Nephron progenitor cell (in vitro differentiated cells): ENCODE measurements around the gene KRR1.

Experiments
- DNase-seq: peaks from one replicate; pipeline ENCODE4 v3.0.0; 2021
- H3K27ac Mint-ChIP-seq: 2 replicates; pipeline ENCODE4 v1.8.0; 2021; ENCODE audit warnings: mild to moderate bottlenecking, moderate library complexity, mixed read lengths
- H3K27me3 Mint-ChIP-seq: 2 replicates; pipeline ENCODE4 v1.8.0; 2021; ENCODE audit warnings: mild to moderate bottlenecking, low read depth, mixed read lengths; ENCODE audit not compliant: poor library complexity
- H3K36me3 Mint-ChIP-seq: 2 replicates; pipeline ENCODE4 v1.8.0; 2021; ENCODE audit warnings: low read depth, mixed read lengths
- H3K4me1 Mint-ChIP-seq: 2 replicates; pipeline ENCODE4 v1.8.0; 2021; ENCODE audit warnings: mixed read lengths
- H3K4me3 Mint-ChIP-seq: 2 replicates; pipeline ENCODE4 v1.8.0; 2021; ENCODE audit warnings: mild to moderate bottlenecking, moderate library complexity, mixed read lengths
- H3K9me3 Mint-ChIP-seq: 2 replicates; pipeline ENCODE4 v1.8.0; 2021; ENCODE audit warnings: mild to moderate bottlenecking, moderate library complexity, mixed read lengths
- TF ChIP-seq, protein P1 (sequence below): fragments of 200-600 bp; sonication (generic); IDR thresholded peaks from 2 replicates; pipeline ENCODE4 v1.5.0; 2021; ENCODE audit warnings: antibody characterized with exemption

The KRR1 gene

DNA sequence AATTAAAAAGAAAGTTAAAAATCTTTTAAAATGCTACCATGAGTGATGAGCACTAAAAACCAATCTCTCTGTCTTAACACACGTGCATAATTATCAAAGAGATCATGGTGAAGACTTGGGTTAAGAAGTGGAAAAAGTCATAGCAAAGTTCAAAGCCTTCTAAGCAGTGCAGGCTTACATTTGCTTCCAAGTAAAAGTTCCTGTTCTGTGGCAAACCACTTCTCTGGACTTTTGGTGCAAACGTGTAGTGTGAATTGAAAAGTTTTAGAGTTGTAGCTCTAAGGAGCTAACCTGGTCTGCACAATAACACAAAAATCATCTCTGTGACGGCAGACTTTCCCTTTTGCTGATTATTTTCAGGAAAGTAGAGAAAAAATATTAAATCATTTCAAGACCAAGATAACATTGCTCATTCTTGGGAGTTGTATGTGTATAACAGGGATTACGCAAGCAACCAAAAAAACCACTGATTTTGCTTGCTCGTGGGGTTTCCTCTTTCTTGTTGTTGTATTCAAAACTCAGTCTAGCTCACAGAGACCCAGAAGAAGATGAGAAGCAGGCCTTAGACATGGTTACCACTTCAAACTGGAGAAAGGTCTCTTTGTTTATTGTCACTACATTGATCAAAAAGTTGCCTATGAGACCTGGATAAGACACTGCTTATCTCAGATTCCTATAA is 33.2 kb downstream of the KRR1 start:
- H3K36me3 Mint-ChIP-seq, result no peaks in the 10 kb centered on the region
- DNase-seq, result no peak
- H3K4me1 Mint-ChIP-seq, result peaks cover 31% of the 10 kb centered on the region
- no peak overlapping the region for H3K4me3 Mint-ChIP-seq
- no peaks in the 10 kb centered on the region for H3K27me3 Mint-ChIP-seq
- no peak overlapping the region for H3K27ac Mint-ChIP-seq
- H3K9me3 Mint-ChIP-seq, result no peaks in the 10 kb centered on the region
- TF ChIP-seq, protein P1, sequence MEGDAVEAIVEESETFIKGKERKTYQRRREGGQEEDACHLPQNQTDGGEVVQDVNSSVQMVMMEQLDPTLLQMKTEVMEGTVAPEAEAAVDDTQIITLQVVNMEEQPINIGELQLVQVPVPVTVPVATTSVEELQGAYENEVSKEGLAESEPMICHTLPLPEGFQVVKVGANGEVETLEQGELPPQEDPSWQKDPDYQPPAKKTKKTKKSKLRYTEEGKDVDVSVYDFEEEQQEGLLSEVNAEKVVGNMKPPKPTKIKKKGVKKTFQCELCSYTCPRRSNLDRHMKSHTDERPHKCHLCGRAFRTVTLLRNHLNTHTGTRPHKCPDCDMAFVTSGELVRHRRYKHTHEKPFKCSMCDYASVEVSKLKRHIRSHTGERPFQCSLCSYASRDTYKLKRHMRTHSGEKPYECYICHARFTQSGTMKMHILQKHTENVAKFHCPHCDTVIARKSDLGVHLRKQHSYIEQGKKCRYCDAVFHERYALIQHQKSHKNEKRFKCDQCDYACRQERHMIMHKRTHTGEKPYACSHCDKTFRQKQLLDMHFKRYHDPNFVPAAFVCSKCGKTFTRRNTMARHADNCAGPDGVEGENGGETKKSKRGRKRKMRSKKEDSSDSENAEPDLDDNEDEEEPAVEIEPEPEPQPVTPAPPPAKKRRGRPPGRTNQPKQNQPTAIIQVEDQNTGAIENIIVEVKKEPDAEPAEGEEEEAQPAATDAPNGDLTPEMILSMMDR, result no peak

DNA sequence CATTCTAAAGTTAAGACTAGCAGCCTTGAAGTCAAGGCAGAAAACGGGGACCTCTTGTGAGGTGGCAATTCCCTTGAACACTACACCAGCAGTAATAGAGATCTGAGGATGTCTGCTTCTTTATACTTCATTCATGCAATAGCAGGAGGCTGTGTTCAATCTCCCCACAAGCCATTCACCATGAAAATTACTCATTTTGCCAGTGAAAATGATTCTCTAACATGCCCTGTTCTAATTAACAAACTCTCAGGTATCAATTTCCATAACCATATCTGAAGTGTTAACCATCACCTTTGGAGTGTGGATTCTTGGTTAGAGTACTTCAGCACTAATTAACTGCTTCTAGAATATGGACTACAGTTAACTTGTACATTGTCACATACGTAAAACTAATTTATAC is 34.3 kb downstream of the KRR1 start:
- H3K9me3 Mint-ChIP-seq, result no peaks in the 10 kb centered on the region
- H3K27me3 Mint-ChIP-seq, result no peaks in the 10 kb centered on the region
- no peak for DNase-seq
- H3K4me3 Mint-ChIP-seq, result no peak overlapping the region
- H3K36me3 Mint-ChIP-seq, result no peaks in the 10 kb centered on the region
- peaks cover 21% of the 10 kb centered on the region for H3K4me1 Mint-ChIP-seq
- no peak overlapping the region for H3K27ac Mint-ChIP-seq
- TF ChIP-seq, protein P1, result no peak

DNA sequence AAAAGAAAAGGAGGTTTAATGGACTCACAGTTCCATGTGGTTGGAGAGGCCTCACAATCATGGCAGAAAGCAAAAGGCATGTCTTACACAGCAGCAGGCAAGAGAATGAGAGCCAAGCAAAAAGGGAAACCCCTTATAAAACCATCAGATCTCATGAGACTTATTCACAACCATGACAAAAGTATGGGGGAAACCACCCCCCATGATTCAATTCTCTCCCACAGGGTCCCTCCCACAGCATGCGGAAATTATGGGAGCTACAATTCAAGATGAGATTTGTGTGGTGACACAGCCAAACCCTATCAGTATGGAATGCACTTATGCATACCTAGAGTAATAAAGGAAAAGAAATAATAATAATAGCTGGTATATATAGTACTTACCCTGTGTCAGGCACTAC is 35.3 kb downstream of the KRR1 start:
- no peak overlapping the region for H3K27ac Mint-ChIP-seq
- no peaks in the 10 kb centered on the region for H3K27me3 Mint-ChIP-seq
- TF ChIP-seq, protein P1, result no peak
- peaks cover 10% of the 10 kb centered on the region for H3K4me1 Mint-ChIP-seq
- H3K36me3 Mint-ChIP-seq, result no peaks in the 10 kb centered on the region
- H3K4me3 Mint-ChIP-seq, result no peak overlapping the region
- DNase-seq, result no peak
- no peaks in the 10 kb centered on the region for H3K9me3 Mint-ChIP-seq

DNA sequence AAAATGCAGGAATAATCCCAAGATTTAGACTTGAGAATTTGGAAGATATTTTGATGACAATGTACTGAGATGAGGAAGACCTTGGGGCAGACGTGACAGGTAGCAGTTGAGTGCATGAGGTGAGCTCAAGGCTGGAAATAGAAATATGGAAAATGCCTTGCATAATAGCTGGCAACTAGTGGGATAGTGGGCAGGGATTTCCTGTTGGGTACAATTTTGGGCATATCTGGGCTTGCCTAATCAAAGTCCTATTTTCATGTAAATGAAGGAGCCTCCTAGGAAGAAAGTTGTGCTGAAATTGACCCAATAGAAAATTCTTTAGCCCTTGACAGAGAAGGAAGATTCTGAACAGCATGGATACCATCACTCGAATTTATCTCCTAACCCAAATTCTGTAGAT is 37.3 kb downstream of the KRR1 start:
- no peak for DNase-seq
- Mint-ChIP-seq H3K4me1 (no peaks in the 10 kb centered on the region), H3K4me3 (no peak overlapping the region), H3K27ac (no peak overlapping the region), H3K36me3 (no peaks in the 10 kb centered on the region), H3K27me3 (no peaks in the 10 kb centered on the region), H3K9me3 (no peaks in the 10 kb centered on the region)
- TF ChIP-seq, protein P1, result no peak

DNA sequence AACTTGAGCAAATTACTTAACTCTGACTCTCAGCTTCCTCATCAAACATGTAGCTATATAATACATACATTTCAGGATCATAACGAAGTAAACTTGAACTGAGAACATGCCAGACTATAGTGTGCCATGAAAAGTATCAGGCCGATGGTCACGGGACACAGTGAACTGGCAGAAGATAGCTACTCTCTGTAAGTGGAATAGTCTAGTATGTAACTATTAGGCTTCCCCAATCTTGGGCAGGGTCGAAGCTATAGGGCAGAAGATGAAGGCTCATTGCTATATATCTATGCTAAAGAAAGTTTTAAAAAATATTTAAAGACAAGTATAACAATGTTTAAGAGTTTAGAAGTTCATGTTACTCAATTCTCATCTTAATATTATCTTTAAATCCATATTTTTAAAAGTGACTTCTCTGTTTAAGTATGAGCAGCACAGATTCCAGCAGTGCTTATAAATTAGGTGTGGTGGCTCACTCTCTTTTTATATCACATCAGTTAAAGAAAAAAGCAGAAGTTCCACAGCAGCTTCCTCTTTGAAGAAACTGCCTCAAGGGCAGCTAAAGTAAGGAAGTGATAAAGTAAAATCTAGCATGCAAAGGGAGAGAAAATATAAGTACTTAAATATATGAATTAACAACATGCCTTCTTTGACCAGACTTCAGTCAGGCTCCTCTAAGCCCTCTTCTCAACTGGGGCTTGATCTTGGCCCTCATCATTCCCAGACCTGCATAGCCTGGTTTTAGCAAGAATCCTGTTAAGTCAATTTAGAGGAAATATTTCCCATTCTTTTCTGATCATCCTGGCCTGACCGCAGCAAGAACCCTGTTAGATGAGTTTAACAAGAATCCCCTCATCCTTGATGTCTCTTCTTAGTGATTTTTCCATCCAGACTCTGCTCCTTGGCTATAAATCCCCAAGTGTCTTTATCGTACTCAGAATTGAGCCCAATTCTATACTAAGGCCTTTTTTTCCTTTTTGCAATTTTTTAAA is 39.2 kb downstream of the KRR1 start:
- Mint-ChIP-seq H3K27ac (no peak overlapping the region), H3K27me3 (no peaks in the 10 kb centered on the region), H3K9me3 (peaks cover 7% of the 10 kb centered on the region), H3K4me3 (no peak overlapping the region), H3K4me1 (no peaks in the 10 kb centered on the region), H3K36me3 (no peaks in the 10 kb centered on the region)
- TF ChIP-seq, protein P1, result no peak
- DNase-seq, result no peak
